ENCODE results near the gene NAP1L5. TPM values are rescaled to one million over a fixed set of nuclear protein-coding genes. Genes with fewer than 3 reads are reported as not detected.

Gene NAP1L5
- total and polyA plus RNA-seq, 2 of the 13 experiments (the other 11 are each of a cell fraction or from before 2014, with no cell fraction given): 1.3 to 1.6 TPM

- TF ChIP-seq HMGXB3 (CRISPR knock-in tag; IDR thresholded peaks at IDR 0.05; ENCODE audit: borderline replicate concordance) (no peak), CENPT (CRISPR knock-in tag; IDR thresholded peaks at IDR 0.05; ENCODE audit: low read depth) (no peak), DNMT1 (CRISPR knock-in tag; IDR thresholded peaks at IDR 0.05) (no peak), MBD4 (IDR thresholded peaks at IDR 0.05; ENCODE audit: borderline replicate concordance, low read length) (no peak), PCBP2 (optimal IDR thresholded peaks at IDR 0.05; ENCODE audit: low read depth, low read length, poor library complexity, severe bottlenecking) (no peak), UBTF (CRISPR knock-in tag; IDR thresholded peaks at IDR 0.05) (peak; percentile 41; the same call in 1 of the 2 replicates), SNRNP70 (IDR thresholded peaks at IDR 0.05; ENCODE audit: low read depth, low read length) (no peak), HOXA3 (CRISPR knock-in tag; IDR thresholded peaks at IDR 0.05) (peak; percentile 83), ZNF652 (CRISPR knock-in tag; IDR thresholded peaks at IDR 0.05; ENCODE audit: borderline replicate concordance, low read depth) (no peak), SKIL (CRISPR knock-in tag; IDR thresholded peaks at IDR 0.05; ENCODE audit: borderline replicate concordance) (no peak), EP300 (IDR thresholded peaks at IDR 0.05; ENCODE audit: low read depth in 2 of 2, low read length in 2 of 2) (no peak), EP300 (CRISPR knock-in tag; IDR thresholded peaks at IDR 0.05; ENCODE audit: borderline replicate concordance) (no peak), BRF2 (CRISPR knock-in tag; IDR thresholded peaks at IDR 0.05) (no peak), MLXIP (CRISPR knock-in tag; IDR thresholded peaks at IDR 0.05; ENCODE audit: borderline replicate concordance) (no peak), PHF21A (CRISPR knock-in tag; IDR thresholded peaks at IDR 0.05) (no peak)
Observed at GRCh38 chr4:88697588-88698329, at the start of gene NAP1L5 (continued).

Data from HepG2 (cell line).